SU-DHL-6 (cell line): ENCODE measurements around the gene ELMO2.

Experiments
- H2AFZ ChIP-seq: fragments of 200-600 bp; sonication (generic); 2 replicates; pipeline ENCODE4 v1.6.1; 2014; ENCODE audit warnings: low read depth, mild to moderate bottlenecking, moderate library complexity, mixed read lengths, antibody characterized with exemption, low read length; ENCODE audit not compliant: severe bottlenecking
- H3F3A ChIP-seq: fragments of 200-600 bp; shearing (Covaris generic); 2 replicates; pipeline ENCODE4 v1.6.0; 2016; ENCODE audit warnings: antibody characterized with exemption, mild to moderate bottlenecking; ENCODE audit not compliant: insufficient read depth
- H3K27ac ChIP-seq: fragments of 200-600 bp; sonication (generic); 2 replicates; pipeline ENCODE4 v1.5.1; 2016; ENCODE audit warnings: low read depth, mild to moderate bottlenecking, low read length, moderate library complexity, mixed read lengths
- H3K27me3 ChIP-seq: fragments of 200-600 bp; sonication (generic), shearing (Covaris generic); 2 replicates; pipeline ENCODE4 v1.6.0; 2014; ENCODE audit warnings: mild to moderate bottlenecking, low read length
- H3K36me3 ChIP-seq: fragments of 200-600 bp; sonication (generic); 2 replicates; pipeline ENCODE4 v1.6.1; 2014; ENCODE audit warnings: mild to moderate bottlenecking, low read length, mixed read lengths
- H3K4me2 ChIP-seq: fragments of 300-600, 200-600 bp; shearing (Covaris generic), sonication (generic); 2 replicates; pipeline ENCODE4 v1.6.0; 2014; ENCODE audit warnings: low read length, low read depth, mild to moderate bottlenecking; ENCODE audit not compliant: poor library complexity, severe bottlenecking
- H3K4me3 ChIP-seq: fragments of 200-600 bp; sonication (generic); 2 replicates; pipeline ENCODE4 v1.5.1; 2014; ENCODE audit warnings: antibody characterized with exemption, low read length, mild to moderate bottlenecking, mixed read lengths; ENCODE audit not compliant: insufficient read depth, poor library complexity, severe bottlenecking
- H3K79me2 ChIP-seq: fragments of 200-600 bp; sonication (generic); 2 replicates; pipeline ENCODE4 v1.6.1; 2014; ENCODE audit warnings: mild to moderate bottlenecking, low read length, moderate library complexity; ENCODE audit not compliant: insufficient read depth
- H3K9ac ChIP-seq: fragments of 200-600 bp; sonication (generic); 2 replicates; pipeline ENCODE4 v1.7.0; 2014; ENCODE audit warnings: mild to moderate bottlenecking, low read length
- H3K9me2 ChIP-seq: fragments of 200-600 bp; sonication (generic); replicated peaks from 2 replicates; pipeline ENCODE4 v1.6.1; 2014; ENCODE audit warnings: low read length; ENCODE audit not compliant: insufficient read depth
- H3K9me3 ChIP-seq: fragments of 200-600 bp; sonication (generic); 2 replicates; pipeline ENCODE4 v1.6.1; 2014; ENCODE audit warnings: low read length, mixed read lengths; ENCODE audit not compliant: insufficient read depth
- H4K20me1 ChIP-seq: fragments of 200-600 bp; sonication (generic); 2 replicates; pipeline ENCODE4 v1.6.1; 2014; ENCODE audit warnings: low read depth, mild to moderate bottlenecking, antibody characterized with exemption, low read length, moderate library complexity, mixed read lengths
- CTCF ChIP-seq: fragments of 200-600 bp; sonication (generic); IDR thresholded peaks from one replicate; pipeline ENCODE4 v1.5.1; 2017; ENCODE audit warnings: antibody characterized with exemption, mild to moderate bottlenecking, low read length, moderate library complexity; ENCODE audit not compliant: insufficient read depth, poor library complexity, severe bottlenecking
- EZH2phosphoT487 ChIP-seq: fragments of 200-600 bp; sonication (generic), shearing (Covaris generic); conservative IDR thresholded peaks from 2 replicates; pipeline ENCODE4 v1.6.1; 2018; ENCODE audit warnings: mild to moderate bottlenecking, antibody characterized with exemption, low read length, moderate library complexity, mixed read lengths

ELMO2 gene

GRCh38 chr20:46434597-46434996, 28.2 kb upstream of the ELMO2 start:
- H3K27ac ChIP-seq = no peak overlapping the region
- H3K9me3 ChIP-seq = no peaks in the 10 kb centered on the region
- no peak overlapping the region for H3K9ac ChIP-seq
- H3K9me2 ChIP-seq = no peaks in the 10 kb centered on the region
- no peaks in the 10 kb centered on the region for H3F3A ChIP-seq
- no peak overlapping the region for H3K4me3 ChIP-seq
- H3K79me2 ChIP-seq = no peaks in the 10 kb centered on the region
- H3K27me3 ChIP-seq = no peaks in the 10 kb centered on the region
- H3K36me3 ChIP-seq = no peaks in the 10 kb centered on the region
- no peaks in the 10 kb centered on the region for H4K20me1 ChIP-seq
- H3K4me2 ChIP-seq = no peak overlapping the region
- TF ChIP-seq CTCF (no peak), EZH2phosphoT487 (no peak)
- no peak overlapping the region for H2AFZ ChIP-seq

DNA sequence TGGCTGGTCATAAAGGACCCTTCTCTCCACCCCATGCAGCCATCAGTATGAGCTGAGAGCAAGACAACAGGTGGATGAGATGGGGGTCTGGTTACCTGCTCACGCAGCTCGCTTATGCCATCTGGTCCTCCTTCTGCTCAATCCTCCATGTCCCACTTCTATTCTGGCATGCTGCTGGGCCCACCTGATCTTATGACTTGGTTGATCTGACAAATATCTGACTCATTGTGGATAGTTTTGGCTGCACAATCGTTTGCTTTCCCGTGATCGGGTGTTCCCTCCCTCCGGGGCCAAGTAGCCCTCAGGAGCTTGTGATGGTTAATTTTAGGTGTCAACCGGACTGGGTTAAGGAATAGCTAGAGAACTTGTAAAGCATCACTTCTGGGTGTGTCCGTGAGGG, 26.6 kb upstream of the ELMO2 start:
- Histone ChIP-seq H3K36me3 (no peaks in the 10 kb centered on the region), H3K27me3 (no peaks in the 10 kb centered on the region), H3K4me2 (no peak overlapping the region), H3K4me3 (no peak overlapping the region), H3K9me3 (no peaks in the 10 kb centered on the region), H3K27ac (no peak overlapping the region), H3K9me2 (no peaks in the 10 kb centered on the region), H3K9ac (no peak overlapping the region), H3K79me2 (no peaks in the 10 kb centered on the region), H4K20me1 (no peaks in the 10 kb centered on the region), H2AFZ (no peak overlapping the region), H3F3A (no peaks in the 10 kb centered on the region)
- TF ChIP-seq CTCF (no peak), EZH2phosphoT487 (no peak)

DNA sequence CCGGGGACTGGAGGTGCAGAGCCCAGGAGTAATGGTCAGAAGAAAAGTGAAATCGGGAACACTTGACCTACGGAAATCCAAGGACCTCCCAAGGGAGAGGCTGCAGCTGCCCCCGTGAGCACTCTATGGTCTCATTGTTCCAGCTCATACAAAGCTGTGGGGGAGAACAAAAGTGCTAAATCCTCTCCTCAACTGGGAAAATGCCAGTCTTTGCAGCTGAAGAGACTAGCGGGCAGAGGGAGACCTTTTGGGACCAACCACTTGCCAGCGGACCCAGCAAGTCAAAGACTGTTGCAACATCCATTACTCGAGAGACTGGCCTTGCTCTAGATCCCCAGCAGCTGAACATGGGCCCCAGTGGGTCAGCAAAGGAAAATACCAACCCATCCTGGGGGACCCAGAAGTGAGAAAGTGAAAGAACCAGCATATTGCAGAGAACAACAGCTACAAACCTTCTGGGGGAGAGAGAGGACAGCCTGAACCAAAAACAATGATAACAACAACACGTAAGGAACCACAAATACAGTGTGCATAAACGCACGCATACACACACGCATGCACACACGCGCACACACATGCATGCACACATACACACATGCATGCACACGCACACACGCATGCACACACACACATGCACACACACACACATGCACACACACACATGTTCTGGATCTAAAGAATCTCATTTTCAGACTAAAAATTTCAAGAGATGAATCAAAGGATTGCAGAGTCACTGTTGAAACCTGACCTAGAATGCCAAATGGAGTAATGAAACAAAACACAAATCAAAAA, 24.7 kb upstream of the ELMO2 start:
- Histone ChIP-seq H3K9me3 (no peaks in the 10 kb centered on the region), H3K9ac (no peak overlapping the region), H3K4me3 (no peak overlapping the region), H3K4me2 (no peak overlapping the region), H4K20me1 (no peaks in the 10 kb centered on the region), H3F3A (no peaks in the 10 kb centered on the region), H3K27ac (no peak overlapping the region), H3K9me2 (no peaks in the 10 kb centered on the region), H3K27me3 (no peaks in the 10 kb centered on the region), H3K79me2 (no peaks in the 10 kb centered on the region), H3K36me3 (no peaks in the 10 kb centered on the region), H2AFZ (no peak overlapping the region)
- TF ChIP-seq EZH2phosphoT487 = no peak
- no peak for TF ChIP-seq CTCF
